ENCODE data around the gene SRPX2.

DNA sequence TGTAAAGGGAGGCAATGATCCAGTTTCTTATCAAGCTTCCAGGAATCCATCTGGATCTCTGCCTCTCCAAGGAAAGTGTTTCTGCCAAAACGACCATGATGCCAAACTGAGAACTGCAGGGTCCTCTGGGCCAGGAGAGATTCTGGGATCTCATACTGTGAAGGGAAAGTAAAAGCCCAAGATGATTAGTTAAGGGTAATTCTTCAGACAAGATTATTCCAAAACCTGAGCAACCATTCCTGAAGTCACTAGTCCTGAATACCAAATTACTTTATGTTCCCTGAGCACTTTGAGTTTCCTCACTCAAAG is 42.0 kb downstream of the SRPX2 start:
- TF ChIP-seq CTCF (IDR thresholded peaks at IDR 0.05; ENCODE audit: insufficient read depth, low read length, poor library complexity, severe bottlenecking) (no peak), EZH2phosphoT487 (conservative IDR thresholded peaks at IDR 0.05; ENCODE audit: low read length) (no peak)
